Lung (tissue), 12 donors: ENCODE measurements around the gene EXOSC2. TPM values are rescaled to one million over a fixed set of nuclear protein-coding genes. Genes with fewer than 3 reads are reported as not detected.

Source experiments
- ATAC-seq: fragments of 200-7000 bp; cut with Tn5 transposase; one replicate; pipeline ENCODE4 v1.9.1; 2020; ENCODE audit warnings: moderate number of reproducible peaks; ENCODE audit not compliant: insufficient read depth, low FRiP score
- DNase-seq, 3 donors: peaks; one replicate each; pipeline ENCODE4 v3.0.0-alpha.2; 2013 to 2017
- H3K27ac ChIP-seq, 2 donors: one replicate each; pipeline ENCODE4 v1.5.1; 2013; ENCODE audit warnings: mild to moderate bottlenecking in 2 of 2, moderate library complexity in 2 of 2, control low read depth in 1 of 2, inconsistent platforms in 1 of 2, low read depth in 1 of 2, low read length in 1 of 2
- H3K27me3 ChIP-seq, 3 donors: one replicate each; pipeline ENCODE4 v1.5.1; 2013; ENCODE audit warnings: low read length in 2 of 3; ENCODE audit not compliant: control insufficient read depth in 3 of 3, insufficient read depth in 3 of 3
- H3K36me3 ChIP-seq, 4 donors: one replicate each; pipeline ENCODE4 v1.5.1; 2013; ENCODE audit warnings: low read length in 4 of 4, mild to moderate bottlenecking in 1 of 4, moderate library complexity in 1 of 4; ENCODE audit not compliant: control insufficient read depth in 4 of 4, insufficient read depth in 4 of 4
- H3K4me1 ChIP-seq, 5 donors: one replicate each; pipeline ENCODE4 v1.5.1; 2013; ENCODE audit warnings: low read length in 5 of 5, mild to moderate bottlenecking in 2 of 5, moderate library complexity in 1 of 5; ENCODE audit not compliant: control insufficient read depth in 5 of 5, insufficient read depth in 5 of 5
- H3K4me3 ChIP-seq: one replicate; pipeline ENCODE4 v1.5.1; 2013; ENCODE audit warnings: mild to moderate bottlenecking, control low read depth, moderate library complexity
- H3K9ac ChIP-seq, 2 donors: one replicate each; pipeline ENCODE4 v1.5.1; 2013; ENCODE audit warnings: low read length in 2 of 2, control low read depth in 1 of 2; ENCODE audit not compliant: insufficient read depth in 1 of 2
- H3K9me3 ChIP-seq, 4 donors: one replicate each; pipeline ENCODE4 v1.5.1; 2013; ENCODE audit warnings: low read length in 3 of 4, mild to moderate bottlenecking in 1 of 4, moderate library complexity in 1 of 4; ENCODE audit not compliant: control insufficient read depth in 4 of 4, insufficient read depth in 3 of 4
- WGBS, 2 donors: extraction: QIAGEN DNeasy Blood & Tissue Kit; methylation state at CpG; one replicate each; pipeline ENCODE4 v1.1.7; 2013; 5-methylcytosine and 5-hydroxymethylcytosine counted together
- polyA plus RNA-seq, 2 donors: library from polyadenylated mRNA; stranded (reverse); fragments of 200-250 nt; gene quantifications; one replicate each; pipeline ENCODE4 v1.2.1, GENCODE V29; 2013
- total RNA-seq, 2 donors: library from RNA; depleted of rRNA in 1 of 2; stranded (reverse); fragments of >200 nt in 1 of 2; gene quantifications; one replicate each; pipeline ENCODE4 v1.2.1, GENCODE V29; 2014 to 2021
- TF ChIP-seq, protein P1 (sequence below): IDR thresholded peaks from 2 replicates; pipeline ENCODE4 v1.5.1; 2012; ENCODE audit warnings: mild to moderate bottlenecking; ENCODE audit errors: control extremely low read depth, extremely low read depth
- donor health status: control.
- donor health status: control.
- donor health status: Bipolar disorder and iron deficiency.
- donor health status: healthy.
- donor health status: DM: yes; HTN: yes; CAD: no.

Gene EXOSC2
- total and polyA plus RNA-seq, 4 donors, result 15.3 to 23.0 (median 19.0) TPM

DNA sequence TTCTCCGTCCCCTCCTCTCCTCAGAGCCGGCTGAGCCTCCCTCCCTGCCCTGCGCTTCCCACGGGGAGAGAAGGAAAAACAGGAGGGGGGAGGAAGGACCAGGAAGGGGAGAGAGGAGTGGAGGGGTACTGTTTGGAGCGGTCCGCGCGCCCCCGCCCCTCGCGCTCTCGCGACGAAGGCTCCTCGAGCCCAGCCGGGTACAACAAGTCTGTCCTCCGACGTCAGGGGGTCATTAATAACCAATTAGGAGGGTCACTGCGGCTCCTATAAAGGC lies 29.7 kb upstream of the EXOSC2 start:
- H3K36me3 ChIP-seq, result no peaks in the 10 kb centered on the region

DNA sequence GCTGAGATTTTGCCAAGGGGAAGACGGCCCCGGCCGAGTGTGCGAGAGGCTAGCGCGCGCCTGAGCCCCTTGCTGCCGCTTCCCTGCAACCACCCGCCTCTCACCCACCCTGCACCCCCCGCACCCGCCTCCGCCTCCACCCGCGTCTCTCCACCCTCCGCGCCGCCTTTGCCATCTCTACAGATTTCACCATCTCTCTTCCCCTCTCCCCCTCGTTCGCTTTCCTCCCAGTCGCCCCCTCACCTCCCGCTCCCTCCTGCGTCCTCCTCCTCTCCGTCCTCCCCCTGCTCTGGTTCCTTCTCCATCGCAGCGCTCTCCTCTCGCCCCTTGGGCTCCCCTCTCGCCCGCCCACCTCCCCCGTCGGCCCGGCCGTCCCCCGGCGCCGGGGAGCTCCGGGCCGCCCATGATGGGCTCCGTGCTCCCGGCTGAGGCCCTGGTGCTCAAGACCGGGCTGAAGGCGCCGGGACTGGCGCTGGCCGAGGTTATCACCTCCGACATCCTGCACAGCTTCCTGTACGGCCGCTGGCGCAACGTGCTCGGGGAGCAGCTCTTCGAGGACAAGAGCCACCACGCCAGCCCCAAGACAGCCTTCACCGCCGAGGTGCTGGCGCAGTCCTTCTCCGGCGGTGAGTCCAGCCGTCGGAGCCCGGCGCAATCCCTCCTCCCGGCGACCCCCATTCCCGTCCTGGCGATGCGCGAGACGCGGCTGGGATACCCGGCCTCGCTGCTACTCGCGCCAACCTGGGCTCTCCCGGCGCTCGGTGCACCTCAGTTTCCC lies 29.1 kb upstream of the EXOSC2 start, which contains the start of gene PRDM12:
Gene PRDM12 (plus strand): TSS at position 344 of the 778 bp plus-strand sequence. CDS start 60 bp downstream, at position 404.
- Histone ChIP-seq H3K27ac (no peak within 1 kb of the TSS), H3K27me3 (peaks cover 5 to 77% (median 63%) of the 10 kb centered on the region in 3 donors), H3K4me3 (no peak within 1 kb of the TSS), H3K9me3 (peaks cover 0 to 7% (median 0%) of the 10 kb centered on the region in 4 donors), H3K9ac (no peak within 1 kb of the TSS), H3K4me1 (peaks cover 0 to 28% (median 4%) of the 10 kb centered on the region in 5 donors), H3K36me3 (no peaks in the 10 kb centered on the region)
- 3 to 5% methylated on average over 71 to 76 of the region's 76 CpGs for WGBS, 2 donors
- DNase-seq (no peak), ATAC-seq (no peak)
- TF ChIP-seq, protein P1, sequence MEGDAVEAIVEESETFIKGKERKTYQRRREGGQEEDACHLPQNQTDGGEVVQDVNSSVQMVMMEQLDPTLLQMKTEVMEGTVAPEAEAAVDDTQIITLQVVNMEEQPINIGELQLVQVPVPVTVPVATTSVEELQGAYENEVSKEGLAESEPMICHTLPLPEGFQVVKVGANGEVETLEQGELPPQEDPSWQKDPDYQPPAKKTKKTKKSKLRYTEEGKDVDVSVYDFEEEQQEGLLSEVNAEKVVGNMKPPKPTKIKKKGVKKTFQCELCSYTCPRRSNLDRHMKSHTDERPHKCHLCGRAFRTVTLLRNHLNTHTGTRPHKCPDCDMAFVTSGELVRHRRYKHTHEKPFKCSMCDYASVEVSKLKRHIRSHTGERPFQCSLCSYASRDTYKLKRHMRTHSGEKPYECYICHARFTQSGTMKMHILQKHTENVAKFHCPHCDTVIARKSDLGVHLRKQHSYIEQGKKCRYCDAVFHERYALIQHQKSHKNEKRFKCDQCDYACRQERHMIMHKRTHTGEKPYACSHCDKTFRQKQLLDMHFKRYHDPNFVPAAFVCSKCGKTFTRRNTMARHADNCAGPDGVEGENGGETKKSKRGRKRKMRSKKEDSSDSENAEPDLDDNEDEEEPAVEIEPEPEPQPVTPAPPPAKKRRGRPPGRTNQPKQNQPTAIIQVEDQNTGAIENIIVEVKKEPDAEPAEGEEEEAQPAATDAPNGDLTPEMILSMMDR, result no peak

More for the DNA sequence above, 29.7 kb upstream of the EXOSC2 start:
- DNase-seq (peak in 2 of 3 donors; percentile 38 to 40), ATAC-seq (no peak)
- 3 to 6% methylated on average over 16 to 19 of the region's 19 CpGs for WGBS, 2 donors
- Histone ChIP-seq H3K4me1 (peaks cover 0 to 28% (median 4%) of the 10 kb centered on the region in 5 donors), H3K9me3 (peaks cover 0 to 7% (median 0%) of the 10 kb centered on the region in 4 donors), H3K4me3 (no peak overlapping the region), H3K9ac (no peak overlapping the region), H3K27me3 (peaks cover 10 to 82% (median 66%) of the 10 kb centered on the region in 3 donors), H3K27ac (no peak overlapping the region)
- TF ChIP-seq, protein P1, result no peak

DNA sequence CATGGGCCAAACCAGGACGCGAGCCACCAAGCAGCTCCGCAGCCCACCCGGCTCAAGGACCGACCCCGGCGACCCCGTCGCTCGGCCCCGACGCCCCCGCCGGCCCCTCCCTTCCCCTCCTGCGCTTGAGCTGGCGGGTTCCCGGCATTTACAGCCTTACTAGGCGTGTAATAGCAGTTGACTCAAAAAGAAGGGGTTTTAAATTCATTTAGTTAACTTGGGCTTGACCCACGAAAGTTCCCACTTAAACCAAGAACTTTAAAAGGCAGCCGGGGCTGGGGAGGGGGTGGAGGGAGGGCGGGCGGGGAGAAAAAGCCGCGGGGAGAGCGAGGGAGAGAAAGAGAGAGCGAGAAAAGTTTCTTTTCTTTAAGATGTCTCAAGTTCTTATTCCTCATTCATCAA lies 28.6 kb upstream of the EXOSC2 start:
- TF ChIP-seq, protein P1, result no peak
- H3K27ac ChIP-seq, result no peak overlapping the region
- no peaks in the 10 kb centered on the region for H3K36me3 ChIP-seq
- H3K9me3 ChIP-seq, result peaks cover 0 to 7% (median 0%) of the 10 kb centered on the region in 4 donors
- H3K4me1 ChIP-seq, result peaks cover 0 to 28% (median 4%) of the 10 kb centered on the region in 5 donors
- no peak overlapping the region for H3K9ac ChIP-seq
- 2 to 3% methylated on average over 22 to 26 of the region's 26 CpGs for WGBS, 2 donors
- ATAC-seq (no peak), DNase-seq (no peak)
- H3K27me3 ChIP-seq, result peaks cover 0 to 76% (median 63%) of the 10 kb centered on the region in 3 donors
- H3K4me3 ChIP-seq, result no peak overlapping the region
